GM21529 (cell line): ENCODE measurements around the gene CEBPG.

ENCODE experiments used
- ATAC-seq: cut with Tn5 transposase; IDR thresholded peaks from one replicate; pipeline ENCODE4 v1.9.1; 2021; ENCODE audit not compliant: unreplicated experiment

Gene CEBPG

DNA sequence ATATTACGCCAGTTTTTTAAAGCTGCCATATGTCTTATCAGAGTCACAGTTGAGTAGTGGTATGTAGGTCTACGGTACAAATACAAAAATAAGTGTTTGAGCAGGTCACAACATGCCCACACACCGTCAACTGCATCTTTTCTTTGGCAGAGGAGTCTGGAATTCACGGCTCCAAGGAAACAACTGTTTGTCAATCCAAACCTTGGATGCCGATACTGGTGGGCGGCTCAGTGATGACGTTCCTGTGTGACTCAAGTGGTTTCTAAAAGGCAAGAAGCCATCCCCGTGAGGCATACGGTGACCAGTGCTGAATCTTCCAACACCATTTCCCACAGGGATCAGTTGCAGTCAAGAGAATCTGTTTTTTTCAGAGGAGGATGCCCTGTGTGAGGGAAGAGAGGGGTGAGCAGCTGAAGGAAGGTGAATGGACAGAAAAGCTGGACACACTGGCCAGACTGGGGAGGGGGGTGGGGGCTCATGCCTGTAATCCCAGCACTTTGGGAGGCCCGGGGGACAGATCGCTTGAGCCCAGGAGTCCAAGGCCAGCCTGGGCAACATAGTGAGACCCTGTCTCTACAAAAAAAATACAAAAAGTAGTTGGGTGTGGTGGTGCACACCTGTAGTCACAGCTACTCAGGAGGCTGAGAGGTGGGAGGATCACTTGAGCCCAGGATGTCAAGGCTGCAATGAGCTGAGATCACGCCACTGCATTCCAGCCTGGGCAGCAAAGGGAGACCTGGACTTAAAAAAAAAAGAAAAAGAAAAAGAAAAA, 22.8 kb upstream of the CEBPG start:
- ATAC-seq, result no peak

DNA sequence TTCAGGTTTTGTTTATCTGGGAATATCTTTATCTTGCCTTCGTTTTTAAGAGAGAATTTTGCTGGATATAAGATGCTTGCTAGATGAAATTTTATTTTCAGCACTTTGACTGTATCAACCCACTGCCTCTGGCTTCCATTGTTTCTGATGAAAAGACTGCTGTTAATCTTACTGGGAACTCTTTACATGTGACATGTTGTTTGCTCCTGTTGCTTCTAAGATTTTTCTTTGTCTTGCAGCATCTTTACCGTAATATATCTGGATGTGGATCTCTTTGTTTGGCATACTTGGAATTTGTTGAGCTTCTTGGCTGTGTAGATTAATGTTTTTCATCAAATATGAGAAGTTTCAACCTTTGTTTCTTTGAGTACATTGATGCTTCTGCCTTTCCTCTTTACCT, 18.0 kb upstream of the CEBPG start:
- ATAC-seq, result no peak

DNA sequence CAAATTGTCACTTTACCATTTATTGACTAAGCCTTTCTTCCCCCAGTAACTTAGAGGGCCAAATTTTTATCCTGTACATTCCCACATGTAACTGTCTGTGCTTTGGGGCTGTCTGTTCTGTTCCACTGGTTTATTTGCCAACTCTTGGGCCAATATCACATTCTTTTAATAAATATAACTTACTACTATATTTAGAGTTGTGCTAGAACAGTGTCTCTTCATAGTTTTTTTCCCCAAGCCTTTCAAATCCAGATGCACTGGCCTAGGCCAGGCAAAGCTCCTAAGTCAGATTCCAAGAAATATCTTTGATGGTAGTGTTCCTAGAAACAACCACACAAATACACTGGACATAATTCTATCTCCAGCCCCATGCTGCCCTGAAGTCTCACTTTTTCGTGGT, 16.0 kb upstream of the CEBPG start:
- ATAC-seq, result no peak

DNA sequence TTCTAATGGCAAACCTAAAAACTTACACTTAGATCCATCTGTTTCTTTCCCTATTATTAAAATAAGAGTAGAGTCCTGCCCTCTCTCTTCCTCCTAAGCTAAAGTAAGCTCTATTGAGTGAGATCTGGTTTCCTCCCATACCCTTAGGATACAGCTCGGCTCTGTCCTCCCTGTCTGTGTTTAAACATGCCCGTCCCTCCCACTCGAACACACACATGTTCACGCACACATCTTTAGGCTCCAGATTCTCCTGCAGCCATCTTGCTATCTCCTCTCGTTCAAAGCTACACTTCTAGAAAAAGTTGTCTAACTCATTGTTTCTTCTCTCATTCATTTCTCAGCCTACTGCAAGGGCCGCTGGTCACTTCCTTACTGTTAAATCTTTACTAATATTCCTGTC, 15.1 kb upstream of the CEBPG start:
- ATAC-seq, result no peak

DNA sequence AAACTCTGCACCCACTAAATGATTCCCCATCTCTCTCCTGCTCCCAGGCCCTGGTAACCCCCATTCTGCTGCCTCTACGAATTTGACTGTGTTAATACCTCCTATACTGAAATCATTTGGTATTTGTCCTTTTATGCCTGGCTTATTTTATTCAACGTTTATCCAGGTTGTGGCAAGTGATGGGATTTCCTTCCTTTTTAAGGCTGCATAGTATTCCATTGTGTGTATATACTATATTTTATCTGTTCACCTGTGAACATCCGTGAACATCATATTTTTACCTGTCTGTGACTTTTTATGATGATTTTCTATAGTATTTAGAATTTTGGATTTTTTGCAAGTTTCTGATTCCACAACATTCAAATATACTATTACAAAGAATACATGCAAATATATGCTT, 13.9 kb upstream of the CEBPG start:
- no peak for ATAC-seq

DNA sequence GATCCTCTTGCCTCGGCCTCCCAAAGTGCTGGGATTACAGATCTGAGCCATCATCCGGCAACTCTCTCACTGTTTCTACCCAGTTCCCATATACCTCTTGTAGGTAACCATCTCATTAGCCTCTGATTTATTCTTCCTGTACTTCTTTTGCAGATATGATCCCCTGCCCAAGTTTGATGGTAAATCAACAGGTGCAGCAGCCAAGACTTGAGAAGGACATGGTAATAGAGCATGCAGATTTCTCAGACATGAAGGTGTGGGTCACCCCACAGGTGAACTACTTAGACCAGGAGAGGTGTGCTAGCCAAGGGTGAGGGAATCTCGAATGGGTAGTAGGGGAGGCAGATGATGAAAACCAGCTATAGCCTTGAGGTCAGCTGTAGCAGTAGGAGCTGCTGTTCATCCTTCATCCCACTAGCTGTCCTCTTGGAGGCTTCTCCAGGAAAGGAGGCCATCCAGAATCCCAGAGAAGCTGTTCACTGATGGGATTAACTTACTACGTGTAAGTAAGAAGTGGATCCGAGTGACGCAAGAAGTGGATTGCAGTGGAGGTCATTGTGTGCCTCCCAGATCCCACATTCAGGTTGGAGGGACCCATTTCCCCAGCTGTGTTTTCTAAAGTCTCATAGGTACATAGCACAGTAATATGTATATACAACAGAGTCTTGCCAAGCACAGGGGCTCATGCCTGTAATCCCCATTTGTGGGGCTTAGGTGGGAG, 10.8 kb upstream of the CEBPG start:
- no peak for ATAC-seq

DNA sequence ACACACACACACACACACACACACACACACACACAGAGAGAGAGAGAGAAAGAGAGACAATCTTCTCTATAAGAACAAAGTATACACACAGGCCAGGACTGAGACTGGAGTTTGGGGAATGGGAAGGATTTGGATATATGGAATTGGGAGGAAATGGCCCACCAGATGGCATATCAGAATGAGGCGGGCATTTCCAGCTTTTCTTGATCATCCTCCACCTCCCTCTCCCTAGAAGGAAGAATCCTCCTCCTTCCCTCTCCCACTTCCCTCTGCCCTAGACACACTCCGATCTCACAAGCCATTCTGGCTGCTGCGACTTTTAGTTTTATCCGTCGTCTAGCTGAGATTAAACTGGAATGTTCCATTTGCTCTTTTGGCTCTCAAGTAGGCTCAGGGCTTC, 10.0 kb upstream of the CEBPG start:
- no peak for ATAC-seq

DNA sequence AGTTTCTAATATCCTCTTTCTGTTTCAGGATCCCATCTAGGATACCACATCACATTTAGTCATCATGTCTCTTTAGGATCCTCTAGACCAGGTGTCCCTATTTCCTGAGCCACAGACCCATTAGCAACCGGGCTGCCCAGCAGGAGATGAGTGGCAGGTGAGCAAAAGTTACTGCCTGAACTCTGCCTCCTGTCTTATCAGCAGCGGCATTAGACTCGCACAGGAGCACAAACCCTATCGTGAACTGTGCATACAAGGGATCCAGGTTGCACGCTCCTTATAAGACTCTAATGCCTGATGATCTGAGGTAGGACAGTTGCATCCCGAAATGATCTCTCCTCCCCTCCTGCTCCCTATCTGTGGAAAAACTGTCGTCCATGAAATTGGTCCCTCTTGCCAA, 7.8 kb upstream of the CEBPG start:
- ATAC-seq, result no peak

DNA sequence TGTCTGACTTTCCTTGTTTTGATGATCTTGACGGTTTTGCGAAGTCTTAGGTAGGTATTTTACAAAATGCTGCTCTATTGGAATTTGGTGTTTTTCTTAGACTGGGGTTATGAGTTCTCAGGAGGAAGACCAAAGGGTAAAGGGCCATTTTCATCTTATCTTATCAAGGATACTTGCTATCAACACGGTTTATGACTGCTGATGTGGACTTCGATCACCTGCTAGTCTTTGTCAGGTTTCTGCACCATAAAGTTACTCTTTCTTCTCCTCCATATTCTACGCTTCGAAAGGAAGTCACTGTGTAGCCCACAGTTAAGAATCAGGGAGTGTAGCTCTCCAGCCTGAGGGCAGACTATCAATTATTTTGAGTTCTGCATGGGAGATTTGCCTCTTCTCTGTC, 7.4 kb upstream of the CEBPG start:
- no peak for ATAC-seq

DNA sequence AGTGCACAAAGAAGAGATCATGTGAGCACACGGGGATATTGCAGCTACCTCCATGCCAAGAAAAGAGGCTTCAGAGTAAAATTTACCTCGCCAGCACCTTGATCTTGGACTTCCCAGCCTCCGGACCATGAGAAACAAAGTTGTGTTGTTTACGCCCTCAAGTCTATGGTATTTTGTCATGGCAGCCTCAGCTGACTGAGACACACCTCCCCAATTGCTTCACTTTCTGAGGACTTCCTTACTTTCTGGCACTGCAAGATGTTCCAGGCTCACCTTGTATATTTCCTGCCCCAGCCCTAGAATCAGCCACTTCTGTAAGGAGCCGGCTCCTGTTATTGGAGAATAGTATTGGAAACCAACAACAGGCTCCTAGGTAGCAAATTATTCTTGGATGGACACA, 6.6 kb upstream of the CEBPG start:
- no peak for ATAC-seq

DNA sequence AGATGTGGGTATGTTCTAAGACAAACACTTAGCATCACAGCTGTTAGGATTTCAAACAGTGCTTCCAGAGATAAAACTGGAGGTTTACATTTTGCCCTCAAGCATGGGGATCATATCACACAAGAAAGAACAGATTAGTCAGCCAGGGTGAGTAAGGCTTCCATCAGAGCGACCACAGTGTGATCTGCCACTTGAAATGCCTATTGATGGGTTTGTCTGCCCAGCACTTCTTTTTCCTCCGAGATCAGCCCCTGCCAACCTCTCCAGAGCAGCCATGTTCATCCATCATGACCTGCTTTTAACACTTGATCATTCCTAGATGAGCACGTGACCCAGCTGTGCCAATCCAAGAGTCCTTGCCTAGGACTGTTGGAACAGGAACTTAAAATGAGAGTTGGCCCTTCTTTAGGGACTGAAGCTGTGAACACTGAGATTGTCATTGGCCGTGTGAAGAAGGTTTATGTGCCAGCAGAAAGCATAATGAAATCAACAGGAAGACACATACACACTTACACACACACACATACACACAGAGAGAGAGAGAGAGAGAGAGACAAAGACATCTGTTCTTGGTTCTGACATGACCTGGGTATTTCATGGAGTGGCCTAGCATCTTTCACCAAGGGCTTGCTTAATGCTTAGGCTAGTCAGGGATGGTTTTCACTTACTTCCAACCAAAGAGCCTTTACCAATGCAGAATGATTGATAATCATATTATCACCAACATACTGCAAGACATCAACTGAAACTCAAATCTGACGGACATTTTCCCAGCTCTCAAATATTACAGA, 5.2 kb upstream of the CEBPG start:
- ATAC-seq, result no peak

DNA sequence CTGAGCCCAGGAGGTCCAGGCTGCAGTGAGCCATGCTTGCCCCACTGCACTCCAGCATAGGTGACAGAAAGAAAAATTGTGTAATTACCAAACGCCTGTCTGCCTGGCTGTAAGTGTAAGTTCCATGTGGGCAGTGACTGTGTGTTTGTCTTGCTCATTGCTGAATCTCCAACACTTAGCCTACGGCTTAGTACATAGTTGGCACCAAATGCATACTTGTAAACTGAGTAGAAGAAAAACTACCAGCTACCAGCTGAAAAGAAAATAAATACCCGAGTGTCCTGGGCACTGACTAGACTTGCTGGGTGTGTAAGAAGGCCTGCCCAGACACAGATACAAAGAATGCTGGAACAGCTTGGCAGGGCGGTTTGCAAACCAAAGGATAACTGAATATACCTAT, 2.7 kb upstream of the CEBPG start:
- no peak for ATAC-seq

DNA sequence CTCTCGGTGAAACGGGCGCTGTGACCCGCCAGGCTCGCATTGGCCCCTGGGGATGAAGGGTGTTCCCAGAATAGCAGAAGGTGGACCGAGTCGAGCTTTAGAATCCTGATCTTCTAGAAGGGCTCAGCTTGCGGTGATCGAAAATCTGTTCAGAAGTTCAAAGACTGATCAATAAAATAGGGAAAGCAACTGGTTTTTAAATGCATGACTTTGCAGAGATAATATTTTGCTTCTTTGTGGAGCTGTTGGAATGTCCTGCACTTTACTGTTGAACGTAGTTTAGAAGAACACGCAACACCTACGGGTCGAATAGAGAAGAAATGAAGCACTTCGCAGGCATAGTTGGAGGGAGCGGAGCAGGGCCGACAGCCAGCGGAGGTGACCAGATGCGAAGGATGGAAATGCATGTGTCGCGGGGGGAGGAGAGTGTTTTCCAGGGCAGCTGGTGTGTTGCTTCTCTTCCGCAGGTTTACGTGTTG, 766 bp downstream of the CEBPG start:
- no peak for ATAC-seq

DNA sequence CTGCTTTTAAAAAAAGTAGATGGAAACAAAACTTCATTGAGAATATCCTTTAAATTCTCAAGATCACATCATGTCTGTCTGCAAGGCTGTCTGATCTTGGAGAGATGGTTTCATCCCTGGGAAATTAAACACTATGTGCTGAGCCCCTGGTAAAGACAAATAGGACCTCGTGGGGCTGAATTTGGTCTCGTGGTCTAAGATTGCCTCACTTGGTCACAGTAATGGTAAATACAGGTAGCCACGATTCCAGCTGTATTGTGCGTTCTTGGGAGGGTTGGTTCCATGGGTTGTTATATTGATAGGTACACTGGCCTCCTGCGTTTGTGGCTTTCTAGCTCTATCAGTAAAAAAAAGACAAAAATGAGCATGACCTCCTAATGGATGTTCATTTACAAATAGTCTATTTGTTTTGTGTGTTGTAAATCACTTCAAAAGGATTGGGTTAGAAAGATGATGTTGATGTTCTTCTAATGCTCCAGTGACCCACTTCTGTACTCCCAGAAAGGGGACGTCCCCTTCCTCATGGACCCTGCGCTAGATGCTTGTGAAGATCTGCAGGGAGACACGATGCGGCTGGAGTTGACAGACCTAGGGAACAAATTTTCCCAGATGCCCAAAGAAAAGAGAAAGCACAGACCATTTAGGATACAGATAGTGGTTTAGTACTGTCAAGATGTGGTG, 1.8 kb downstream of the CEBPG start:
- no peak for ATAC-seq

DNA sequence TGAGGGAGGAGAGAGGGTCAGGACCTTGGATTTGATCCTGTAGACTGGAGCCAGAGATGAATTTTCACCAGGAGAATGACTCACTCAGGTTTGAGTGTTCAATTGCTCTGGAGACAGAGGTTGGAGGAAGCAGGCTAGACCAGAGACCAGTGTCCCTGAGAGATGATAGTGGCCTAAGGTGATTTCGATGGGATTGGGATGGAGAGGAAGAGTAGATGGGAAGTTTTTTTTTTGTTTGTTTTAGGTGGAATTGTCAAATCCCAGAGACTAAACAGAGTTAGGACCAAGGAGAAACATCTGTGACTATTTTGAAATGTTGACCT, 2.3 kb downstream of the CEBPG start:
- no peak for ATAC-seq

DNA sequence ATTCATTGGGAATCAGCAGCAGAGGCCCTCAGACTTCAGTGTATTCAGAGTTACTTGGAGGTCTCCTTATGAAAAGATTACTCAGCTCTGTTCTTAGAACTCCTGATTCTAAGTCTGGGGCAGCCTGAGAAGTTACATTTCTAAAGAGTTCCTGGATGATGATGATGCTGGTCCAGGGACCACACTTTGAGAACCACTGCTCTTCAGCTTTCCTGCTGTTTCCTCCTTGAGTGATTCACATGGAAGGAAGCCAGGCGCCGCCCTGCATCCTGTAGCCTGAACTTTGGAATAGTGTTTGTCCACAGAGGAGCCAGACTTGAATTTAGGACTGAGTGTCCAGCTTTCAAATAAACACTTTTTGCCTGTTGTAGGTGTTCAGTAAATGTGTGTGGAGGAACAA, 2.9 kb downstream of the CEBPG start:
- no peak for ATAC-seq

DNA sequence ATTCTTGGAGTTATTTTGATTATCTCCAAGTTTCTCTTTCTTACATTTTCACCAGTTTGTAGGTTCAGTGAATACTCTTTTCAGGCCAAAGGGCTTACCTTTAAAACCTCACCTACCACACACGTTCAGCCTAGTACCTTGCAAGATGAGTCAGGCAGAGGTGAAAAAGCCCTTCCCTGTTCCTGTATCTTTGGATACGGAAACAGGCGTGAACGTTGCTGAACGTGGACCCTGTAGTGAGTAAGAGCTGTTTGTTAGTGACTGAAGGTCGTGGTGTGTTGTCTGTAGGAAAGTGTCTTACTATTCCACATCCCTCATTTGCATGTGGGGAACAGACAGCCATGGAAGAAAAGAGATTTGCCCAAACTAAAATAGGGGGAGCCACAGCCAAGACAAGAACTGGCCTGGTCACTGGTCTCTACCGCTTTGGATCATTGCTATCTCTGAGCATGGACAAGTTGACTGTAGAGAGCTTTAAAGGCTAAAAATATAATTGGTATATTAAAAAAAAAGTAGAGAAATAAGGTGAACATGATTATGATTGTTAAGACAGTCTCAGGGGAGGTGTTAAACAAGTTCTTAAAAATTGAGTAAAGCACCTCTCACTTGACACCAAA, 3.5 kb downstream of the CEBPG start:
- no peak for ATAC-seq

DNA sequence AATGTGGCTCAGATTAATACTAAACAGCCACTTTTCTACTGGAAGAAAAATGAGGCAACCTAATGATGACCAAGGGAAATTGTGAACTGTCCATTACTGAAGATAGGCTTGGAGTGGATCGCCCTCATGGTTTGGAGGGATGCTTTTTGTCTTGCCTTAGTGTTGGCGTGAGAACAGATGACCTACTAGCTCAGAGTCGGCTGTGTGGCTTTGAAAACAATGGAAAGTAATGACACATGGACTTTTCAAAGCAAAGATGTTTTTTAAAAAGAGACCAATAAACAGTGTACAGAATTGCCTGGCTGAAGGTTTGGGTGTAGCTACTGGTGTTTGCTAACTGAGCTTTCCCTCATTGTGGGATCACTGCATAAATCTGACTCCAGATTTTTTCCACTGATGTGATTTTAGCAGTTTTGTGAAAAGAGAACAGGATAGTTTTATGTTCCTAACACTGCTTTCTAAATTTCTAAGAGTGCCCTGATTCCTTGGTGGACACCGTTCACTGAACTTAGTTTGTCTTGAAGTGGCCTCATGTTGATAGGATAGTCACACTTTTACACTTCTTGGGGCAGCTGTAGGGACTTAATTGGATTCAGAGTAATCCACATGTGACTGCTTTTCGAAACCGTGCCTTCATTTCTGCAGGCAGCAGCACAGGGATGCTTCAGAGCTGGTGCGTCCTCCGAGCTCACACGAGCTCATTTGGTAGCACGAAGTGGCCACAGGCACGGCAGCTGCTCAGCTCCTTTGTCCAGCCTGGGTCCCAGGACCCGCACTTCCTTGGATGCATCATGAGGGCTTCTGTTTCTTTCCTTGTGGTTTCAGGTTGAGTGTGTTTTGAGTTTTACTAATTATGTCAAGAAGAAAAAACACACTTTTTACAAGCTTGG, 4.3 kb downstream of the CEBPG start:
- no peak for ATAC-seq

DNA sequence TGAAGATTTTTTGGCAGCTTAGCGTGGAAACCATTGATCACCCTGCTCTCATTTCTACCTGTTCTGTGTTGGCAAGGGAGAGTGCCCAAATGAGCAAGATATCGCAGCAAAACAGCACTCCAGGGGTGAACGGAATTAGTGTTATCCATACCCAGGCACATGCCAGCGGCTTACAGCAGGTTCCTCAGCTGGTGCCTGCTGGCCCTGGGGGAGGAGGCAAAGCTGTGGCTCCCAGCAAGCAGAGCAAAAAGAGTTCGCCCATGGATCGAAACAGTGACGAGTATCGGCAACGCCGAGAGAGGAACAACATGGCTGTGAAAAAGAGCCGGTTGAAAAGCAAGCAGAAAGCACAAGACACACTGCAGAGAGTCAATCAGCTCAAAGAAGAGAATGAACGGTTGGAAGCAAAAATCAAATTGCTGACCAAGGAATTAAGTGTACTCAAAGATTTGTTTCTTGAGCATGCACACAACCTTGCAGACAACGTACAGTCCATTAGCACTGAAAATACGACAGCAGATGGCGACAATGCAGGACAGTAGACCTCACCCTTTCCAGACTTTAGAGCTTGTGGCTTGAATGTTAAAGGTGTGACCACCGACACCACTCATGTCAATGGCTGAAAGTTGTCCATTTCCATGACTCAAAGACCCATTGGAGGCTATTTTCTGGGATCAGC, 5.8 kb downstream of the CEBPG start:
- no peak for ATAC-seq
